Neutrophil (primary cell): ENCODE measurements around the gene CCDC93.

ENCODE experiments used
- H3K27ac ChIP-seq: fragments of 200-600 bp; sonication (generic); 2 replicates; pipeline ENCODE4 v1.5.1; 2016; ENCODE audit warnings: mild to moderate bottlenecking, moderate library complexity
- H3K27me3 ChIP-seq: fragments of 200-600 bp; sonication (generic); 2 replicates; pipeline ENCODE4 v1.6.0; 2016; ENCODE audit warnings: mild to moderate bottlenecking
- H3K36me3 ChIP-seq: fragments of 200-600 bp; sonication (generic); 2 replicates; pipeline ENCODE4 v1.5.1; 2017
- H3K4me1 ChIP-seq, 2 experiments: fragments of 200-600 bp in 1 of 2; sonication (generic) in 1 of 2; 1 replicate in 1 of 2; 2 replicates in 1 of 2; pipeline versions ENCODE4 v1.5.1 to v1.6.1; 2013 to 2016; ENCODE audit warnings: low read depth in 1 of 2, low read length in 1 of 2, mild to moderate bottlenecking in 1 of 2, moderate library complexity in 1 of 2; ENCODE audit not compliant: control insufficient read depth in 1 of 2, insufficient read depth in 1 of 2
- H3K4me3 ChIP-seq, 2 experiments: fragments of 200-600 bp in 1 of 2; sonication (generic) in 1 of 2; 1 replicate in 1 of 2; 2 replicates in 1 of 2; pipeline ENCODE4 v1.5.1; 2013 to 2016; ENCODE audit warnings: low read depth in 1 of 2, low read length in 1 of 2, mild to moderate bottlenecking in 1 of 2, moderate library complexity in 1 of 2
- H3K9me3 ChIP-seq: fragments of 200-600 bp; sonication (generic); 2 replicates; pipeline ENCODE4 v1.5.1; 2016
- CTCF ChIP-seq: fragments of 200-600 bp; sonication (generic); IDR thresholded peaks from 2 replicates; pipeline ENCODE4 v1.5.1; 2016; ENCODE audit warnings: antibody characterized with exemption

CCDC93 gene

GRCh38 chr2:118058951-118059350 lies 45.1 kb upstream of the CCDC93 start:
- Histone ChIP-seq H3K27me3 (no peaks in the 10 kb centered on the region), H3K27ac (peak overlapping the region; percentile 76), H3K4me1 (peaks cover 58 to 70% of the 10 kb centered on the region in 2 experiments), H3K4me3 (no peak overlapping the region), H3K9me3 (no peaks in the 10 kb centered on the region), H3K36me3 (no peaks in the 10 kb centered on the region)
- TF ChIP-seq CTCF, result no peak

GRCh38 chr2:118056801-118057200 lies 42.9 kb upstream of the CCDC93 start:
- Histone ChIP-seq H3K4me3 (no peak overlapping the region), H3K9me3 (no peaks in the 10 kb centered on the region), H3K27me3 (no peaks in the 10 kb centered on the region), H3K27ac (peak overlapping the region; percentile 72), H3K4me1 (peaks cover 58 to 69% of the 10 kb centered on the region in 2 experiments), H3K36me3 (no peaks in the 10 kb centered on the region)
- TF ChIP-seq CTCF, result no peak

GRCh38 chr2:118056165-118056534 lies 42.3 kb upstream of the CCDC93 start:
- Histone ChIP-seq H3K27me3 (no peaks in the 10 kb centered on the region), H3K4me3 (no peak overlapping the region)

GRCh38 chr2:118055512-118056164 lies 41.8 kb upstream of the CCDC93 start:
- H3K4me1 ChIP-seq, result peaks cover 52 to 63% of the 10 kb centered on the region in 2 experiments
- no peaks in the 10 kb centered on the region for H3K27me3 ChIP-seq
- H3K36me3 ChIP-seq, result no peaks in the 10 kb centered on the region
- TF ChIP-seq CTCF, result no peak
- H3K9me3 ChIP-seq, result no peaks in the 10 kb centered on the region
- H3K27ac ChIP-seq, result peak overlapping the region; percentile 72
- H3K4me3 ChIP-seq, result no peak overlapping the region

More at GRCh38 chr2:118056165-118056534, 42.3 kb upstream of the CCDC93 start:
- H3K27ac ChIP-seq, result peak overlapping the region; percentile 72
- TF ChIP-seq CTCF, result no peak
- H3K36me3 ChIP-seq, result no peaks in the 10 kb centered on the region
- no peaks in the 10 kb centered on the region for H3K9me3 ChIP-seq
- peaks cover 52 to 63% of the 10 kb centered on the region in 2 experiments for H3K4me1 ChIP-seq

- H3K9me3 ChIP-seq, result no peaks in the 10 kb centered on the region
- peak overlapping the region; percentile 72 for H3K27ac ChIP-seq
- no peak overlapping the region for H3K4me3 ChIP-seq
- no peaks in the 10 kb centered on the region for H3K36me3 ChIP-seq
- H3K27me3 ChIP-seq, result no peaks in the 10 kb centered on the region
- H3K4me1 ChIP-seq, result peaks cover 52 to 63% of the 10 kb centered on the region in 2 experiments
- no peak for TF ChIP-seq CTCF
Observed at GRCh38 chr2:118054213-118055008, 40.5 kb upstream of the CCDC93 start.
